ENCODE results near the gene SLC12A2.

The SLC12A2 gene

GRCh38 chr5:128174951-128175350 is 91.4 kb downstream of the SLC12A2 start:
- no peak for FAIRE-seq

- FAIRE-seq: no peak
Observed at GRCh38 chr5:128192368-128192767, 108.8 kb downstream of the SLC12A2 start.

DNA sequence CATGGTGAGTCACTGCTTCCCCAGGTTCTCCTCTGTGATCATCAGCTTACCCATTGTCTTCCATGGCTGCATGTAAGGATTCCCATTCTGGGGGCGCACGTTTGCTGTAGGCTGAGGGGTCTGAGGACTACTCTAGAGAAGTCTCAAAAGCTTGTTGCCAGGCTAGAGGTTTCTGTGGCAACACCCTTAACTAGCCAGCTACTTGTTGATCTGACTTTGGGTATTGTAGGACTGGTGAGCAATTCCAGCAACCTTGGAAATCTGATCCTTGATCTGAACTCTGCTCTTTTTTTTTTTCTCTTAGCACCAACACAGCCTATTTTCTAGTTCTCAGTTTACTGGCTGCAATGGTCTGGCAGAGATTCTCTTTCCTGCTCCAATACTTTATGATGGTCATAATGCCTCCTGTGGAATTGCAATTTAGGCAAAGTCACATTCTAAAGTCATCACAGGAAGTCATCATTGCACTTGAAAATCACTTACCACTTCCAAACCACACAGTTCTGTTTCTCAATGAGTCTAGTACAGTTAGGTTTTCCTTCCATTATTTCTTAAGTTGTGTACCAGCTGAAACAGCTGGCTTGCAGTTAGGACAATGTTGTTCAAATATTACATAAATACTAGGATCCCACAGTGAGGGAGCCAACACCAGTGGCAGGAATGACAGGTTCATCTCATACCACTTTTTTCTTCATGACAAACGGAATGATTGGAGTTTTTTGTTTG is 110.3 kb downstream of the SLC12A2 start:
- FAIRE-seq: no peak

DNA sequence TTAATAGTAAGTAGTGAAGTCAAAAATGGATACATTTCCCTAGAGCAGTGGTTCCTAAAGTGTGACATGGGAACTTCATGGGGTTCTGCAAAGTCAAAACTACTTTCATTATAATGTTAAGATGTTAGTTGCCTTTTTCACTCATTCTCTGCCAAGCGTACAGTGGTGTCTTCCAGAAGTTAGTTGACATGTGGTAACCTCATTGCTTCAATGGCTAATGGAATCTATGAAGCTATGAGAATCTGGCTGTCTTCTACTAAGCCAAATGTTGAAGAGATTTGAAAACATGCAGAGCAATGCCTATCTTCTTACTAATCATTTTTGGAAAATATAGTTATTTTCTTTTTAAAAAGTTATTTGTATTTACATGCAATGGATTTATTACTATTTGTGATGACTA is 111.8 kb downstream of the SLC12A2 start:
- FAIRE-seq: no peak

DNA sequence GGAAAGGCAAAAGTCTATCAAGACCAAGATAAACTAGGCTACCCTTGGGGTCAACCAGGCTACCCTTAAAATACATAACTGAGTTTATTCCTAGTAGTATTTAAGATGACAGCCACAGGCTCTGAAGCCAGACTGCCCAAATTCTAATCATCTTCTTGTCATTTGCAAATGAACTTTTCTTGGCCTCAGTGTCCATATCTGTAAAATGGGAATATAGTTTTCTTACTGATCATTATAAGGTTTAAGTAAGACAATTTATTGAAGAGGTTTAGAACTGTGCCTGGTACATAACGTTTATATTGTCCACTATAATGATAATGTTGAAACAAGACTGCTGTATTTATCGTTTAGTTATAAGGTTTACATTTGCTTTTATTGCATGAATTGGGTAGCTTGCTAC is 112.5 kb downstream of the SLC12A2 start:
- no peak for FAIRE-seq

GRCh38 chr5:128196791-128197190 is 113.2 kb downstream of the SLC12A2 start:
- no peak for FAIRE-seq

GRCh38 chr5:128197896-128198522 is 114.4 kb downstream of the SLC12A2 start:
- no peak for FAIRE-seq

DNA sequence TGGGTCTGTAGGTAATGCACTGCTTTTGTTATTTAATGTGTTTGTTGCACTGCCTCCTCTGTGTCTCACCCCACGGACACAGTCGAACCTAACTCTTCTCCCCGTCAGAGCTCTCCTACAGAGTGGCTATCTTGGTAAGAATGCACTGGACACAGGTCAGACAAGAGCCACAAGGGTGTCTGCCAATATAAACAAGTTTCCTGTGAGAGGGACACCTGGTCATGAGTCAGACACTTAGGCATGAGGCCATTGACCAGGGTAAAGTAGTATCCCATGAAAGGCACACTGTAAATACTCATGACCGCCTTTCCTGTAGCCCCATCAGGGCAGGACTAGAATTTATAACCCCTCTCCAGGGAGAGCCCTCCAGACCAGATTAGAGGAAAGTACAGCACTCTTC is 115.5 kb downstream of the SLC12A2 start:
- no peak for FAIRE-seq

- FAIRE-seq: no peak
Observed at GRCh38 chr5:128199611-128200010, 116.0 kb downstream of the SLC12A2 start.

GRCh38 chr5:128201065-128201926 is 117.7 kb downstream of the SLC12A2 start:
- FAIRE-seq: no peak

DNA sequence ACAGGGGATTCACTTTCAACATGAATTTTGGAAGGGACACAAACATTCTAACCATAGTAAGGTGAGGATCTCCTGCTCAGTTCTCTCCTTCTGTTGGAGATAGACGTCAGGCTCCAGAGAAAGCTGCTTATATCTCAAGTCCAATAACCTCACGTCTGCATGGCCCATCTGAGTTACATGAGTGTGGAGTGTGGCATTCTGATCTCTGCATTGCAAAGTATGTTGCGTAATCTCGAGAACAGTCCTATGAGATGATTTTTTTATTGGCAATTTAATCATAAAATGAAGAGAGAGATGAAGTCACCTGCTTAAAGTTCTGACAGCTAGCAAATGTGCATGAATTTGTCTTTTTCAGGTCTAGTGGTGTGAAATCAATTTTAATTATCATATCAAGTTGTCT is 118.8 kb downstream of the SLC12A2 start:
- no peak for FAIRE-seq

- no peak for FAIRE-seq
Observed at GRCh38 chr5:128208436-128208835, 124.9 kb downstream of the SLC12A2 start.

GRCh38 chr5:128212191-128212806 is 128.7 kb downstream of the SLC12A2 start:
- no peak for FAIRE-seq

DNA sequence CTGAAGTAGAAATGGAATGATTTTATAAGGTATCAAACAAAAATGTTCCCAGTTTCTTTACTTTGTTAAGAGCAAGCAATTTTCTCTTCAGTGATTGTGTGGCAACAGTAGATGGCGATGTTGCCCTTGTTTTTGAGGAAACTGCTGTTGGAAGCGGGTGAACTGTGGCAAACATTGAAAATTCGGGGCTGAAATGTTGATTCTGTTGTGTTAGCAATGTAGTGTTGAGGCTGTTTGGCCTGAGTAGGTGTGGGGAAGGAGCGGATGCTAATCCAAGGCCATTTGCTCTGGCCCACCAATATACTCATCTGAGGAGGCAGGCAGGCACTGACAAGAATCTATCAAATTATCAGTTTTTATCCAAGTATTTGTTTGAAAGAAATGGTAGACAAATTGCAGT is 129.8 kb downstream of the SLC12A2 start:
- FAIRE-seq: peak; percentile 77

- no peak for FAIRE-seq
Observed at GRCh38 chr5:128213833-128214232, 130.3 kb downstream of the SLC12A2 start.

DNA sequence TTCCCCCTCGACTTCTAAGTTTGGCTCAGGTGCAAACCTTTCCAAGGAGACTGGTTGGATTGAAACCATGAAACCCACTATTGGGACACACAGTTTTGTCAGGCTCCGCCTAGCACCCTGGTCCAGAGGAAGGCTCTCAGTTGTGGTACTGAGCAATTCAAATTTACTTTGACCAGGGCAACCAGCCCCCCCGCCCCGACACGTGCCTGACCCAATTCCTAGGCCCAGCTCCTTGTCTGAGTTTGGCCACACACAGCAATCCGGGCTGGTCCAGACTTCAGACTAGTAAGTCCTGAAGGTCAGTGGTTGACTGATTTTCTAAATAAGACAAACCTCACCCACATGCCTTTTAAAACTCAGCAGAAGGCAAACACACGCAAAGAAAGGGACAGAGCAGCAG is 132.7 kb downstream of the SLC12A2 start:
- FAIRE-seq: no peak

GRCh38 chr5:128216860-128217531 is 133.4 kb downstream of the SLC12A2 start:
- no peak for FAIRE-seq

GRCh38 chr5:128220841-128221240 is 137.3 kb downstream of the SLC12A2 start:
- FAIRE-seq: no peak

DNA sequence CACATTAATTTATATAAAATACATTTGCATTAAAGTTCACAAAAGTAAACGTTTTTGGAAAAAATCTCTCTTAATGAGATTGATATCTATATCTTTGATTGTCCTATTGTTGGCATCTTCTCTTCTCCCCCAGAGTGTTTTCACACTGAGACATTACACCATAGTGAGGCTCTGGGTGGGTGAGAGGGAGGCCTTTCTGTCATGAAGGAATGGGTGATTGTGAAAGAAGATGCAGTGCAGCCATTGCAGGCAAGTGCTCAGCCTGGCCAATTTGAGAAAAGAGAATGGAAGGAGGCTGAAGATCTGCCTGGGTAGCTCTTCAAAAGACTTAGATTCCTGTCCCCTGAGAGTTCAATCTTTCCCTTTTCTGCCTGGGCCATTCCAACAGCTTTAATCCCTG is 140.8 kb downstream of the SLC12A2 start:
- FAIRE-seq: no peak

GRCh38 chr5:128225245-128226030 is 141.9 kb downstream of the SLC12A2 start:
- no peak for FAIRE-seq

DNA sequence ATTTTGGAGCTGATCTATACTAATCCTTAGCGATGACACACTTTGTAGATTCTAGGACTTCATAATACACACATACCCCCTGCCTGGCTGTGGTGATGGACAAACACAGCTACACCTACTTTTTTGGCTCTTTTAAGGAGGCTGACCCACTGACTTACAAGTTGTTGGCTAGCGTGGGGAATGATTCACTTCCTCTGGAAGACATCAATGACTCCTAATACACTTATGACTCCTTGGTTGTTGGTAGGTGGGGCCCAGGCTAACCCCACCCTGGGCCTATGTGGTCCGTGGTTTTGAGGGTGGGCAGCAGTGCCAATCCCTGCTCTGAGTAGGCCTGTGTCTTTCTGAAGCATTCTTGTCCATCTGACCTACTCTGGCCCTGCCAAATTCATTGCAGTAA is 144.4 kb downstream of the SLC12A2 start:
- FAIRE-seq: no peak

DNA sequence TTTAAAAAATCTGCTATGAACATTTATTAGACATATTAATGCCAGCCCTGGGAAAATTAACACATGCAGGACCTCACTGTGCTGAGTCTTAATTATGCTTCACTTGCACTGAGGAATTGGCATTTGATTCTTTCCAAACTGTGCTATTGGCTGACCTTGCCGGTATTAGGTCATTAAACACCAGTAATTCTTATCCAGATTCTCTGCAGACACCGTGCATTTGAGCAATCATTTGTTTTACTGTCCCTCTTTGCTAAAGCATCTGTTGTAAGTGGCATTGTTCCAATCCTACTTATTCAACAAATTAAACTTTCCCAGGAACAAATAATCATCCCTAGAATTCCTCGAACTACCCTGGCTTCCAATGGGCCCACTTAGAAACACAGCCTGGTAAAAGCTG is 145.0 kb downstream of the SLC12A2 start:
- no peak for FAIRE-seq

Measured in islet of Langerhans (tissue), 1 donor.